Left colon (tissue), 2 donors: ENCODE results near the gene RPS6KA1. TPM values are rescaled to one million over a fixed set of nuclear protein-coding genes. Genes with fewer than 3 reads are reported as not detected.
A peak's percentile ranks its signal among the peaks of the same experiment; 100 is the strongest.

Experiments used
- ATAC-seq: fragments of 200-7000 bp; cut with Tn5 transposase; one replicate; pipeline ENCODE4 v1.9.1; 2020; ENCODE audit warnings: mild to moderate bottlenecking, moderate library complexity
- DNase-seq, 2 donors: peaks; one replicate each; pipeline ENCODE4 v3.0.0-alpha.2; 2020
- intact Hi-C, 2 donors: fragments of 100-400 bp; cut with DNase I in 1 of 2; cut with micrococcal nuclease in 1 of 2; formaldehyde crosslinking; loops; one replicate each; pipeline versions ENCODE4 v1.11.2 to v1.14.0; 2022; cut with DNase I, micrococcal nuclease
- total RNA-seq, 2 donors: library from RNA; stranded (reverse); fragmentation: NEBNext Ultra II Directional; extraction: Animal tissue kit (Norgen Biotek cat#: 25700); gene quantifications; one replicate each; pipeline ENCODE4 v1.2.1, GENCODE V29; 2021
- donor health status: DM: no; HTN: no; CAD: no.
- donor health status: DM: yes; HTN: yes; CAD: no.

Gene RPS6KA1
- total RNA-seq, 2 donors from 2014 or later: 173 to 192 TPM

- ATAC-seq: no peak
- intact Hi-C loops: no loop called here
- no peak for DNase-seq
Measured at GRCh38 chr1:26546819-26547218, 17.3 kb downstream of the RPS6KA1 start.

- intact Hi-C loops: no loop called here
- DNase-seq (no peak), ATAC-seq (no peak)
Measured at GRCh38 chr1:26548841-26549240, 19.3 kb downstream of the RPS6KA1 start.

GRCh38 chr1:26550946-26551345 lies 21.4 kb downstream of the RPS6KA1 start:
- ATAC-seq: no peak
- intact Hi-C loops: no loop called here
- no peak for DNase-seq

- intact Hi-C loops: no loop called here
- DNase-seq (no peak), ATAC-seq (no peak)
Measured at GRCh38 chr1:26552720-26553119, 23.2 kb downstream of the RPS6KA1 start.

- DNase-seq (no peak), ATAC-seq (no peak)
- intact Hi-C loops: no loop called here
Measured at GRCh38 chr1:26553942-26554682, 24.6 kb downstream of the RPS6KA1 start.

- DNase-seq (no peak), ATAC-seq (no peak)
- intact Hi-C loops: no loop called here
Measured at GRCh38 chr1:26554781-26555180, 25.2 kb downstream of the RPS6KA1 start.

GRCh38 chr1:26555550-26555981 lies 26.0 kb downstream of the RPS6KA1 start:
- no peak for ATAC-seq
- intact Hi-C loops: no loop called here

GRCh38 chr1:26556111-26556510 lies 26.6 kb downstream of the RPS6KA1 start:
- DNase-seq (no peak), ATAC-seq (no peak)
- intact Hi-C loops: no loop called here

More at GRCh38 chr1:26555550-26555981, 26.0 kb downstream of the RPS6KA1 start:
- DNase-seq: no peak

GRCh38 chr1:26557008-26557407 lies 27.4 kb downstream of the RPS6KA1 start:
- intact Hi-C loops: no loop called here
- no peak for ATAC-seq
- DNase-seq: no peak

- intact Hi-C loops: no loop called here
- DNase-seq (no peak), ATAC-seq (no peak)
Measured at GRCh38 chr1:26558685-26559048, 29.1 kb downstream of the RPS6KA1 start.

GRCh38 chr1:26560403-26560780 lies 30.8 kb downstream of the RPS6KA1 start:
- peak; percentile 4 for ATAC-seq
- DNase-seq: no peak
- intact Hi-C loops: no loop called here

- ATAC-seq (no peak), DNase-seq (no peak)
- intact Hi-C loops: no loop called here
Measured at GRCh38 chr1:26570287-26570686, 40.7 kb downstream of the RPS6KA1 start.

- ATAC-seq (no peak), DNase-seq (no peak)
- intact Hi-C loops: no loop called here
Measured at GRCh38 chr1:26571381-26571780, 41.8 kb downstream of the RPS6KA1 start.

- intact Hi-C loops: no loop called here
- no peak for ATAC-seq
- no peak for DNase-seq
Measured at GRCh38 chr1:26574018-26574417, 44.5 kb downstream of the RPS6KA1 start.

- peak; percentile 3 for ATAC-seq
- intact Hi-C loops: no loop called here
- no peak for DNase-seq
Measured at GRCh38 chr1:26574719-26575251, 45.2 kb downstream of the RPS6KA1 start.

GRCh38 chr1:26575348-26575747 lies 45.8 kb downstream of the RPS6KA1 start:
- no peak for DNase-seq
- intact Hi-C loops: no loop called here
- peak; percentile 3 for ATAC-seq

GRCh38 chr1:26578167-26578566 lies 48.6 kb downstream of the RPS6KA1 start:
- ATAC-seq (peak; percentile 12), DNase-seq (no peak)
- intact Hi-C loops: no loop called here

GRCh38 chr1:26579681-26580111 lies 50.1 kb downstream of the RPS6KA1 start:
- intact Hi-C loops: no loop called here
- DNase-seq: no peak
- ATAC-seq: no peak

- no peak for DNase-seq
Measured at GRCh38 chr1:26580116-26580515, 50.6 kb downstream of the RPS6KA1 start.

GRCh38 chr1:26581287-26581651 lies 51.7 kb downstream of the RPS6KA1 start:
- intact Hi-C loops: no loop called here
- DNase-seq (no peak), ATAC-seq (no peak)

More at GRCh38 chr1:26580116-26580515, 50.6 kb downstream of the RPS6KA1 start:
- intact Hi-C loops: no loop called here
- no peak for ATAC-seq
